GM21619 (cell line): ENCODE measurements around the gene U2AF2.

ENCODE experiments used
- ATAC-seq: cut with Tn5 transposase; IDR thresholded peaks from one replicate; pipeline ENCODE4 v1.9.1; 2021; ENCODE audit not compliant: unreplicated experiment

Gene U2AF2

GRCh38 chr19:55621205-55621672 lies 33.6 kb upstream of the U2AF2 start:
- no peak for ATAC-seq

DNA sequence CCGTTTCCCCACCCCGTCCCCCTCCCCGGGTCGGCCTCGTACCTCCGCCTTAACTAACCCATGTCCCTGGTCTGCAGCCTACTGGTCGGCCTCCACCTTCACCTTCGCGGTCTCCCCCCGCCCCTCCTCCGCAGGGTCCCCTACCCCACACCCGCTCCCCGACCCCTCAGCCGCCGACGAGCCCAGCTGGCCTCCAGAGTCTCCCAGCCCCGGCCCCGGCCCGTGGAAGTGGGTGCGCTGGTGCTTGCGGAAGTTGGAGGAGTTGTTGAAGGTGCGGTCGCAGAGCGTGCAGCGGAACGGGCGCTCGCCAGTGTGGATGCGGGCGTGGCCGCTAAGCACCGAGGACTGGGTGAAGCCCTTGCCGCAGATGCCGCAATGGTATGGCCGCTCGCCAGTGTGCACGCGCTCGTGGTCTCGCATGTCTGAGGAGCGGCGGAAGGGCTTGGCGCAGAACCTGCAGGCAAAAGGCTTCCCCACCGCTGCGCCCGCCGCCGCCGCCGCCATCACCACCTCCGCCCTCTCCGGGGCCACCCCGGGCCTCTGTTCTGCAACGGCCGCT lies 33.1 kb upstream of the U2AF2 start:
- no peak for ATAC-seq

- no peak for ATAC-seq
These were observed 32.4 kb upstream of the U2AF2 start for GRCh38 chr19:55622242-55622969.

DNA sequence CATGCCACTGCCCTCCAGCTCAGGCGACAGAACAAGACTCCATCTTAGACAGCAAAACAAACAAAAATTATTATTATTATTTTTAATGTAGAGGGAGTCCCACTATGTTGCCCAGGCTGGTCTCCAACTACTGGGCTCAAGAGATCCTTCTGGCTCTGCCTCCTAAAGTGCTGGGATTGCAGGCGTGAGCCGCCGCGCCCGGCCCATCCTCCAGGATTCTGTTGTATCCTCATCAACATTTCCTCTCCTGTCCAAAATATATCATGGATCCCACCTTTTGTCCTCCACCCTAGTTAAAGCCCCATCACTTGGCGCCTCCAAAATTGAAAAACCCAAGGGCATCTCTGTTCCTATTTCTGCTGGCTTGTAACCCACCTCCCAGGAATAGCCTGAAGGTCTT lies 31.7 kb upstream of the U2AF2 start:
- ATAC-seq = no peak

GRCh38 chr19:55623561-55623960 lies 31.3 kb upstream of the U2AF2 start:
- no peak for ATAC-seq

GRCh38 chr19:55624109-55625003 lies 30.5 kb upstream of the U2AF2 start, which contains the start of gene ZNF784:
Gene ZNF784, minus strand, starts transcription at chr19:55624566. Its CDS starts 5 bp downstream, at chr19:55624561.
- peak; percentile 52 for ATAC-seq

- ATAC-seq = no peak
These were observed 29.9 kb upstream of the U2AF2 start for GRCh38 chr19:55625004-55625326.

- ATAC-seq = no peak
These were observed 28.5 kb upstream of the U2AF2 start for GRCh38 chr19:55626350-55626749.

DNA sequence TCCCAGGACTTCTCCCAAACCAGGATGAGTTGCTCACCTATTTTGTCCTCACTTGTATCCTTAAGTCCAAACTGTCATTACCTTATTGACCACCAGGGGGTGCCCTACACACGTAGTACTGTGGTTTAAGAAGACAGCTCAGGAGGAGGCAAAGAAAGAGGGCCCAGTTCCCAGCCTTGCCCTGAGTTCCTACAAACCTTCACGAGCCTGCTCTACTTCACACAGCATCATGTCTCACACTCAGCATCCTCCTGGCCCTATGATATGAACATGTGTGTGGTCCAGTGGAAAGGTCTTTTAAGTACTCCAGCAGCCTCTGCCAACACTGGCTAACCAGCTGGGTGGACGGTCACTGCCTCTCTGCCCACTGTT lies 22.4 kb upstream of the U2AF2 start:
- no peak for ATAC-seq

- ATAC-seq = no peak
These were observed 21.0 kb upstream of the U2AF2 start for GRCh38 chr19:55633861-55634260.

DNA sequence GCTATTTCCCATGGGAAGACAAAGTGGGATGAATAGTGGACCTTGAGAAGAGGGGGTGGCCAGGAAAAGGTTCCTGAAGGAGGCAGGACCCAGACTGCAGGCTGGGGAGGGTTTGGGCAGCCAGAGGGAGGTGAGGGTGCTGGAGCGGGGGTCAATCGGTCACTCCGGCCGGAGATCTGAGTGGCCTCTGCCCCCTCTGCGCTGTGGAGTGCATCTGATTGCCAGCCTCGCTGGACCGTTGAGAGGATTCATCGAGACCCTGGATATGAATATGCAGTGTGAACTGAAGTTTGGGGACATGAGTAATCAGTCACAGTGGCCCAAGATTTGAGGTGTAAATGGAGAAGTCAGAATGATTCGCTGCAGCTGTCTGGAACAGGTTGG lies 19.5 kb upstream of the U2AF2 start:
- ATAC-seq = no peak

DNA sequence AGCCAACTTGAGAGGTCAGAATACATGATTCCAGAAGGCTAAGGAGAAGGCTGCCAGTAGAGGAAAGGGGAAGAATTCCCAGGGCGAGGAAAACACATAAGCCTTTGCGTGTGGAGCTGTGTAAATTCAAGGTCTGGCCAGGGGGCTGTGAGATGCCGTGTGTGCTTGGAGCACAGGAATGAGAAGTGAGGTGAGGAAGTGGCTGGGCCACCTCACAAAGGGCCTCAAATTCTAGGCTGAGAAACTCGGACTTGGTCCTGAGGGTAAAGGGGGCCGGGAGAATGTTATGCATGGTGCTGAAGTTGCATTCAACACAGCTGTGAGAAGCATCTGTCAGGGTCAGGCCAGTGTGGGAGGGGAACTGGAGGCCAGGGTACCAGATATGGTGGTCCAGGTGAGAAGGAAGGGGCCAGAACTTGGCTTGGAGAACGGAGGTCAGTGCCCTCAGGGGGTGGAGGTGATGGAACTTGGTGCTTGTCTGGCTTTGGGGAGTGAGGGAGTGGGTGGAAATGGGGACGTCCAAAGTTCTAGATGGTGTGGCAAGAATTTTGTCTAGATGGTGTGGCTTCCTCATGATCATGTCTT lies 18.9 kb upstream of the U2AF2 start:
- ATAC-seq = no peak

DNA sequence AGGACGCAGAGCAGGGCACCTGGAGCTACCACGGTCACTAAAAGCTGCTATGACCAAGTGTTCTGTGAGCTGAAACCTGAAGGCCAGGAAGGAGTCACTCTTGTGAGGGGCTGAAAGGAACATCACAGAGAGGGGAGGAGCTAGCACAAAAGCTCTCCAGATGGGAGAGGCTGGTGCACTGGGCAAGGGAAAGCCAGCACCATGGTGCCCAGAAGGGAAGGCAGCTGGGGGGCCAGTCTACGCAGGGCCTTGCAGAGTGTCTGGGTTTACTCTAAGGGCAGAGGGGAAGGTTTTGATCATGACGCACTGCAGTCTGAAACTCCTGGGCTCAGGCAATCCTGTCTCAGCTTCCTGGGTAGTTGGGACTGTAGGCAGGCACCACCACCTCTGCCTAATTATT lies 18.1 kb upstream of the U2AF2 start:
- no peak for ATAC-seq

- no peak for ATAC-seq
These were observed 17.3 kb upstream of the U2AF2 start for GRCh38 chr19:55637534-55637933.

DNA sequence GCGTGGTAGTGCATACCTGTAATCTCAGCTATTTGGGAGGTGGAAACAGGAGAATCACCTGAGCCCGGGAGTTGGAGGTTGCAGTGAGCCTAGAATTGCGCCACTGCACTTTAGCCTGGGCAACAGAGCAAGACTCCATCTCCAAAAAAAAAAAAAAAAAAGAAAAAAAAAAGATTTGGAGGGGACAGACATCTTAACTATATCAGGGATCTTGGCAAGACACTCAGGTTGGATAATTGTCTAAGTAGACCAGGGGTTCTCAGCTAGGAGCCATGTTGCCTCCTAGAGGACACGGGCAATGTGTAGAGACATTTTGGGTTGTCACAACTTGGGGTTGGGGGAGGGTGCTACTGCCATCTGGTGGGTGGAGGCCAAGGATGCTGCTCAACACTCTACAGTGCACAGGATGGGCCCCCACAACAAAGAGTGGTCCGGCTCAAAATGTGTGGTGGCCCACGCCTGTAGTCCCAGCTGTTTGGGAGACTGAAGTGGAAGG lies 15.9 kb upstream of the U2AF2 start:
- ATAC-seq = no peak

GRCh38 chr19:55640043-55640576 lies 14.7 kb upstream of the U2AF2 start:
- ATAC-seq = no peak

GRCh38 chr19:55640577-55641425 lies 14.0 kb upstream of the U2AF2 start, which contains the start of gene ZNF580:
Gene ZNF580, plus strand, starts transcription at chr19:55641002. Its CDS starts 1,507 bp downstream, at chr19:55642509.
- no peak for ATAC-seq

- no peak for ATAC-seq
These were observed 13.2 kb upstream of the U2AF2 start for GRCh38 chr19:55641426-55642152.
